HepG2 (cell line): ENCODE data around the gene LIME1. TPM values are rescaled to one million over a fixed set of nuclear protein-coding genes. Genes with fewer than 3 reads are reported as not detected.

Source experiments
- AHR ChIP-seq: IDR thresholded peaks from 2 replicates; pipeline ENCODE4 v1.6.1; 2018; ENCODE audit warnings: missing genetic modification reagents, missing compliant biosample characterization
- ERF ChIP-seq: IDR thresholded peaks from 2 replicates; pipeline ENCODE4 v1.6.1; 2018; ENCODE audit warnings: missing biosample characterization, missing genetic modification reagents
- HMGA1 ChIP-seq: sonication (generic); formaldehyde crosslinking; conservative IDR thresholded peaks from 2 replicates; pipeline ENCODE4 v1.4.0; 2020; ENCODE audit warnings: missing genetic modification reagents
- KDM6A ChIP-seq: IDR thresholded peaks from 2 replicates; pipeline ENCODE4 v1.6.1; 2016; ENCODE audit warnings: low read depth
- ZKSCAN8 ChIP-seq: IDR thresholded peaks from 2 replicates; pipeline ENCODE4 v1.6.1; 2016; ENCODE audit warnings: borderline replicate concordance, missing genetic modification reagents, missing compliant biosample characterization
- ZNF225 ChIP-seq: sonication (generic); formaldehyde crosslinking; IDR thresholded peaks from 2 replicates; pipeline ENCODE4 v1.4.0; 2020; ENCODE audit warnings: mild to moderate bottlenecking, missing genetic modification reagents
- ZNF235 ChIP-seq: sonication (generic); formaldehyde crosslinking; IDR thresholded peaks from 2 replicates; pipeline ENCODE4 v1.8.1; 2023; ENCODE audit warnings: mild to moderate bottlenecking, missing genetic modification reagents, borderline replicate concordance
- ZNF549 ChIP-seq: sonication (generic); formaldehyde crosslinking; IDR thresholded peaks from 2 replicates; pipeline ENCODE4 v1.5.0; 2020; ENCODE audit warnings: missing genetic modification reagents
- ZNF550 ChIP-seq: sonication (generic); formaldehyde crosslinking; IDR thresholded peaks from 2 replicates; pipeline ENCODE4 v1.4.0; 2020; ENCODE audit warnings: mild to moderate bottlenecking, missing genetic modification reagents, borderline replicate concordance
- ZNF563 ChIP-seq: sonication (generic); formaldehyde crosslinking; IDR thresholded peaks from 2 replicates; pipeline ENCODE4 v1.8.0; 2022; ENCODE audit warnings: mild to moderate bottlenecking, moderate library complexity, missing genetic modification reagents
- ZSCAN9 ChIP-seq: IDR thresholded peaks from 2 replicates; pipeline ENCODE4 v1.6.1; 2016; ENCODE audit warnings: borderline replicate concordance
- polyA plus RNA-seq, 8 experiments: library from polyadenylated mRNA; depleted of rRNA in 3 of 8; stranded (reverse) in 7 of 8; unstranded in 1 of 8; fragments of >200 nt; fragmentation: Illumina TruSeq in 4 of 8; extraction: Trizol in 4 of 8; gene quantifications; 2 replicates each; pipeline versions ENCODE4 v1.2.1 to v1.2.3, GENCODE V29; 2011 to 2016; ENCODE audit warnings: low read depth in 4 of 8, missing spikeins in 1 of 8, mixed read lengths in 1 of 8; ENCODE audit not compliant: insufficient read depth in 1 of 8
- total RNA-seq, 5 experiments: library from RNA; depleted of rRNA; stranded (reverse); fragments of >200 nt; fragmentation: Illumina TruSeq; extraction: Trizol; gene quantifications; 2 replicates each; pipeline ENCODE4 v1.2.3, GENCODE V29; 2016; ENCODE audit warnings: low read depth in 1 of 5
- TF ChIP-seq, protein P1 (sequence below): sonication (generic); formaldehyde crosslinking; IDR thresholded peaks from 2 replicates; pipeline ENCODE4 v1.8.1; 2023; ENCODE audit warnings: mild to moderate bottlenecking, missing genetic modification reagents
- TF ChIP-seq, protein P2 (sequence below), 2 experiments: IDR thresholded peaks; 2 replicates each; pipeline ENCODE4 v1.6.1; 2011 to 2012; ENCODE audit warnings: low read length in 2 of 2, borderline replicate concordance in 1 of 2, low read depth in 1 of 2, mild to moderate bottlenecking in 1 of 2, moderate library complexity in 1 of 2
- TF ChIP-seq, protein P3 (sequence below): sonication (generic); formaldehyde crosslinking; IDR thresholded peaks from 2 replicates; pipeline ENCODE4 v1.8.1; 2023; ENCODE audit warnings: missing genetic modification reagents, inconsistent platforms, borderline replicate concordance
- TF ChIP-seq, protein P4 (sequence below): IDR thresholded peaks from 2 replicates; pipeline ENCODE4 v1.6.1; 2016; ENCODE audit warnings: control low read depth
- TF ChIP-seq, protein P5 (sequence below): sonication (generic); formaldehyde crosslinking; IDR thresholded peaks from 2 replicates; pipeline ENCODE4 v1.4.0; 2020; ENCODE audit warnings: missing genetic modification reagents, borderline replicate concordance
- TF ChIP-seq, protein P6 (sequence below): IDR thresholded peaks from 2 replicates; pipeline ENCODE4 v1.6.1; 2016; ENCODE audit warnings: low read depth

The LIME1 gene
- total and polyA plus RNA-seq, 2 of the 13 experiments (the other 11 are each of a cell fraction or from before 2014, with no cell fraction given), result 13.0 to 61.5 TPM

DNA sequence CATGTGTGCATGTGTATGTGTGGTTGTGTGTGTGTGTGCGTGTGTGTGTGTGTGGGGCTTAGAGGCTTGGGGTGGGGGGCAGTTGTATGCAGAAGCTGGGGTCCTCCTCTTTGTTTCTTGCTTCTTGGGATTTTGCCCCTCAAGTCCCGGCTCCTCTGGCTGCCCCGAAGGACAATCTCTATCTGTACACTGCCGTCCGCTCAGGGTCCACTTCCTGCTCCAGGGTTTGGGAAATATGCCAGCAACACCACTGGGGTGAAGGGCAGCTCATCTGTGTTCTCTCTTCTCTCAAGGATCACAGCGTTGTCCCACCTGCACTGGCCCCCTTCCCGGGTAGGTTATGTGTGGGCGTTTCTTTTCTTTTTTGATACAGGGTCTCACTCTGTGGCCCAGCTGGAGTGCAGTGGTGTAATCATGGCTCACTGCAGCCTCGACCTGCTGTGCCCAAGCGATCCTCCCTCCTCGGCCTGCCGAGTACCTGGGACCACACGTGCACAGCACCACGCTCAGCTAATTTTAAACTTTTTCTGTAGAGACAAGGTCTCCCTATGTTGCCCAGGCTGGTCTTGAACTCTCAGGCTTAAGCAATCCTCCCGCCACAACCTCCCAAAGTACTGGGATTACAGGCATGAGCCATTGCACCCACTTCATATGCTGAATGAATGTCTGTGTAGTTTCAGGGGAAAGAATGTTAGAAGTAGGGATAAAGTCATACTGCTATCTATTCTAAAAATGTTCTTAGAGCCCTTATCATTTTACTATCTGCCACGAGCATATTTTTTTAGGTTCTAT lies 28.8 kb downstream of the LIME1 start (continued):
- TF ChIP-seq KDM6A (CRISPR knock-in tag), result peak; percentile 68
- TF ChIP-seq ZNF563 (CRISPR knock-in tag), result no peak
- no peak for TF ChIP-seq ZSCAN9 (CRISPR knock-in tag)
- TF ChIP-seq, protein P1, sequence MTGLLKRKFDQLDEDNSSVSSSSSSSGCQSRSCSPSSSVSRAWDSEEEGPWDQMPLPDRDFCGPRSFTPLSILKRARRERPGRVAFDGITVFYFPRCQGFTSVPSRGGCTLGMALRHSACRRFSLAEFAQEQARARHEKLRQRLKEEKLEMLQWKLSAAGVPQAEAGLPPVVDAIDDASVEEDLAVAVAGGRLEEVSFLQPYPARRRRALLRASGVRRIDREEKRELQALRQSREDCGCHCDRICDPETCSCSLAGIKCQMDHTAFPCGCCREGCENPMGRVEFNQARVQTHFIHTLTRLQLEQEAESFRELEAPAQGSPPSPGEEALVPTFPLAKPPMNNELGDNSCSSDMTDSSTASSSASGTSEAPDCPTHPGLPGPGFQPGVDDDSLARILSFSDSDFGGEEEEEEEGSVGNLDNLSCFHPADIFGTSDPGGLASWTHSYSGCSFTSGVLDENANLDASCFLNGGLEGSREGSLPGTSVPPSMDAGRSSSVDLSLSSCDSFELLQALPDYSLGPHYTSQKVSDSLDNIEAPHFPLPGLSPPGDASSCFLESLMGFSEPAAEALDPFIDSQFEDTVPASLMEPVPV (CRISPR knock-in tag), result no peak
- TF ChIP-seq ZKSCAN8 (CRISPR knock-in tag), result no peak
- TF ChIP-seq AHR (CRISPR knock-in tag), result no peak
- TF ChIP-seq, protein P2, sequence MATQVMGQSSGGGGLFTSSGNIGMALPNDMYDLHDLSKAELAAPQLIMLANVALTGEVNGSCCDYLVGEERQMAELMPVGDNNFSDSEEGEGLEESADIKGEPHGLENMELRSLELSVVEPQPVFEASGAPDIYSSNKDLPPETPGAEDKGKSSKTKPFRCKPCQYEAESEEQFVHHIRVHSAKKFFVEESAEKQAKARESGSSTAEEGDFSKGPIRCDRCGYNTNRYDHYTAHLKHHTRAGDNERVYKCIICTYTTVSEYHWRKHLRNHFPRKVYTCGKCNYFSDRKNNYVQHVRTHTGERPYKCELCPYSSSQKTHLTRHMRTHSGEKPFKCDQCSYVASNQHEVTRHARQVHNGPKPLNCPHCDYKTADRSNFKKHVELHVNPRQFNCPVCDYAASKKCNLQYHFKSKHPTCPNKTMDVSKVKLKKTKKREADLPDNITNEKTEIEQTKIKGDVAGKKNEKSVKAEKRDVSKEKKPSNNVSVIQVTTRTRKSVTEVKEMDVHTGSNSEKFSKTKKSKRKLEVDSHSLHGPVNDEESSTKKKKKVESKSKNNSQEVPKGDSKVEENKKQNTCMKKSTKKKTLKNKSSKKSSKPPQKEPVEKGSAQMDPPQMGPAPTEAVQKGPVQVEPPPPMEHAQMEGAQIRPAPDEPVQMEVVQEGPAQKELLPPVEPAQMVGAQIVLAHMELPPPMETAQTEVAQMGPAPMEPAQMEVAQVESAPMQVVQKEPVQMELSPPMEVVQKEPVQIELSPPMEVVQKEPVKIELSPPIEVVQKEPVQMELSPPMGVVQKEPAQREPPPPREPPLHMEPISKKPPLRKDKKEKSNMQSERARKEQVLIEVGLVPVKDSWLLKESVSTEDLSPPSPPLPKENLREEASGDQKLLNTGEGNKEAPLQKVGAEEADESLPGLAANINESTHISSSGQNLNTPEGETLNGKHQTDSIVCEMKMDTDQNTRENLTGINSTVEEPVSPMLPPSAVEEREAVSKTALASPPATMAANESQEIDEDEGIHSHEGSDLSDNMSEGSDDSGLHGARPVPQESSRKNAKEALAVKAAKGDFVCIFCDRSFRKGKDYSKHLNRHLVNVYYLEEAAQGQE (IDR thresholded peaks at IDR 0.05; ENCODE audit: borderline replicate concordance in 1 of 2, low read depth in 1 of 2, low read length in 2 of 2), result no peak
- TF ChIP-seq, protein P3, sequence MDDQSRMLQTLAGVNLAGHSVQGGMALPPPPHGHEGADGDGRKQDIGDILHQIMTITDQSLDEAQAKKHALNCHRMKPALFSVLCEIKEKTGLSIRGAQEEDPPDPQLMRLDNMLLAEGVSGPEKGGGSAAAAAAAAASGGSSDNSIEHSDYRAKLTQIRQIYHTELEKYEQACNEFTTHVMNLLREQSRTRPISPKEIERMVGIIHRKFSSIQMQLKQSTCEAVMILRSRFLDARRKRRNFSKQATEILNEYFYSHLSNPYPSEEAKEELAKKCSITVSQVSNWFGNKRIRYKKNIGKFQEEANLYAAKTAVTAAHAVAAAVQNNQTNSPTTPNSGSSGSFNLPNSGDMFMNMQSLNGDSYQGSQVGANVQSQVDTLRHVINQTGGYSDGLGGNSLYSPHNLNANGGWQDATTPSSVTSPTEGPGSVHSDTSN (CRISPR knock-in tag), result no peak
- TF ChIP-seq ZNF550 (CRISPR knock-in tag), result no peak
- no peak for TF ChIP-seq ZNF549 (CRISPR knock-in tag)
- TF ChIP-seq, protein P4, sequence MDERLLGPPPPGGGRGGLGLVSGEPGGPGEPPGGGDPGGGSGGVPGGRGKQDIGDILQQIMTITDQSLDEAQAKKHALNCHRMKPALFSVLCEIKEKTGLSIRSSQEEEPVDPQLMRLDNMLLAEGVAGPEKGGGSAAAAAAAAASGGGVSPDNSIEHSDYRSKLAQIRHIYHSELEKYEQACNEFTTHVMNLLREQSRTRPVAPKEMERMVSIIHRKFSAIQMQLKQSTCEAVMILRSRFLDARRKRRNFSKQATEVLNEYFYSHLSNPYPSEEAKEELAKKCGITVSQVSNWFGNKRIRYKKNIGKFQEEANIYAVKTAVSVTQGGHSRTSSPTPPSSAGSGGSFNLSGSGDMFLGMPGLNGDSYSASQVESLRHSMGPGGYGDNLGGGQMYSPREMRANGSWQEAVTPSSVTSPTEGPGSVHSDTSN, result no peak
- TF ChIP-seq, protein P5, sequence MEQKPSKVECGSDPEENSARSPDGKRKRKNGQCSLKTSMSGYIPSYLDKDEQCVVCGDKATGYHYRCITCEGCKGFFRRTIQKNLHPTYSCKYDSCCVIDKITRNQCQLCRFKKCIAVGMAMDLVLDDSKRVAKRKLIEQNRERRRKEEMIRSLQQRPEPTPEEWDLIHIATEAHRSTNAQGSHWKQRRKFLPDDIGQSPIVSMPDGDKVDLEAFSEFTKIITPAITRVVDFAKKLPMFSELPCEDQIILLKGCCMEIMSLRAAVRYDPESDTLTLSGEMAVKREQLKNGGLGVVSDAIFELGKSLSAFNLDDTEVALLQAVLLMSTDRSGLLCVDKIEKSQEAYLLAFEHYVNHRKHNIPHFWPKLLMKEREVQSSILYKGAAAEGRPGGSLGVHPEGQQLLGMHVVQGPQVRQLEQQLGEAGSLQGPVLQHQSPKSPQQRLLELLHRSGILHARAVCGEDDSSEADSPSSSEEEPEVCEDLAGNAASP (CRISPR knock-in tag), result no peak; the same call in 1 of the 2 replicates
- TF ChIP-seq, protein P6, sequence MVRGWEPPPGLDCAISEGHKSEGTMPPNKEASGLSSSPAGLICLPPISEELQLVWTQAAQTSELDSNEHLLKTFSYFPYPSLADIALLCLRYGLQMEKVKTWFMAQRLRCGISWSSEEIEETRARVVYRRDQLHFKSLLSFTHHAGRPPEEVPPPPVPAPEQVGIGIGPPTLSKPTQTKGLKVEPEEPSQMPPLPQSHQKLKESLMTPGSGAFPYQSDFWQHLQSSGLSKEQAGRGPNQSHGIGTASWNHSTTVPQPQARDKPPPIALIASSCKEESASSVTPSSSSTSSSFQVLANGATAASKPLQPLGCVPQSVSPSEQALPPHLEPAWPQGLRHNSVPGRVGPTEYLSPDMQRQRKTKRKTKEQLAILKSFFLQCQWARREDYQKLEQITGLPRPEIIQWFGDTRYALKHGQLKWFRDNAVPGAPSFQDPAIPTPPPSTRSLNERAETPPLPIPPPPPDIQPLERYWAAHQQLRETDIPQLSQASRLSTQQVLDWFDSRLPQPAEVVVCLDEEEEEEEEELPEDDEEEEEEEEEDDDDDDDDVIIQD, result no peak
- TF ChIP-seq ZNF225, result no peak
- TF ChIP-seq HMGA1, result no peak
- TF ChIP-seq ERF (CRISPR knock-in tag), result peak; percentile 28; the same call in 1 of the 2 replicates
- TF ChIP-seq ZNF235, result no peak
